BLaER1 (cell line): ENCODE results near the gene NLK.
"Not testable (repeated sequence)": the region's sequence is repeated elsewhere in the genome, so short reads cannot be mapped to it uniquely, and the experiment has no call there.

Source experiments
- H3K27ac ChIP-seq: shearing (Covaris generic); formaldehyde crosslinking; 2 replicates; pipeline ENCODE4 v1.8.1; 2022
- H3K27me3 ChIP-seq: shearing (Covaris generic); formaldehyde crosslinking; 2 replicates; pipeline ENCODE4 v1.8.1; 2022
- H3K36me3 ChIP-seq: shearing (Covaris generic); formaldehyde crosslinking; 2 replicates; pipeline ENCODE4 v1.8.1; 2022
- H3K4me1 ChIP-seq: shearing (Covaris generic); formaldehyde crosslinking; 2 replicates; pipeline ENCODE4 v1.8.1; 2022
- H3K4me2 ChIP-seq: shearing (Covaris generic); formaldehyde crosslinking; 2 replicates; pipeline ENCODE4 v1.8.1; 2022
- H3K4me3 ChIP-seq: shearing (Covaris generic); formaldehyde crosslinking; 2 replicates; pipeline ENCODE4 v1.8.1; 2022
- H3K9ac ChIP-seq: shearing (Covaris generic); formaldehyde crosslinking; 2 replicates; pipeline ENCODE4 v1.8.1; 2022
- H3K9me3 ChIP-seq: shearing (Covaris generic); formaldehyde crosslinking; 2 replicates; pipeline ENCODE4 v1.8.1; 2022
- H4K20me1 ChIP-seq: shearing (Covaris generic); formaldehyde crosslinking; 2 replicates; pipeline ENCODE4 v1.8.1; 2022
- Cebpa-rat ChIP-seq: shearing (Covaris generic); IDR thresholded peaks from 2 replicates; pipeline ENCODE4 v1.8.1; 2022

The NLK gene

DNA sequence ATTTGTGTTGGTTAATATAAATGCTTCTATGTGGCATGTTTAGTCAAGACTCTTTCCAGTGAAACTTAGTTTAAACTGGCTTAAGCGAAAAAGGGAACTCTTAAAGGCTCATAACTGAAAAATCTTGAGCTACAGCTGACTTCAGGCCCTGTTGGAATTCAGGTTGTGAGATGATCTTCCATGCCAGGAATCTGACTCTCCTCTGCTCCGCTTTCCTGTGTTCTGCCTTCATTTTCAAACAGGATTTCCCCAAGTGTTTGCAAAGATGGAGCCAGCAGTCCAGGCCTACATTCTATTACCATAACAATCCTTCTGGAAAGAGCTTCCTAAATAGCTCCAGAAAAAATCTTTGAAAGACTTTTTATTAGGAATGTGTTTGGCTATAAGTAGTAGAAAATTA lies 134.9 kb downstream of the NLK start:
- Histone ChIP-seq H3K9me3 (no peaks in the 10 kb centered on the region), H4K20me1 (no peaks in the 10 kb centered on the region), H3K27me3 (no peaks in the 10 kb centered on the region), H3K27ac (no peak overlapping the region), H3K4me2 (no peak overlapping the region), H3K4me1 (peaks cover 24% of the 10 kb centered on the region), H3K36me3 (peaks cover 41% of the 10 kb centered on the region), H3K4me3 (no peak overlapping the region), H3K9ac (no peak overlapping the region)
- TF ChIP-seq Cebpa-rat, result no peak

DNA sequence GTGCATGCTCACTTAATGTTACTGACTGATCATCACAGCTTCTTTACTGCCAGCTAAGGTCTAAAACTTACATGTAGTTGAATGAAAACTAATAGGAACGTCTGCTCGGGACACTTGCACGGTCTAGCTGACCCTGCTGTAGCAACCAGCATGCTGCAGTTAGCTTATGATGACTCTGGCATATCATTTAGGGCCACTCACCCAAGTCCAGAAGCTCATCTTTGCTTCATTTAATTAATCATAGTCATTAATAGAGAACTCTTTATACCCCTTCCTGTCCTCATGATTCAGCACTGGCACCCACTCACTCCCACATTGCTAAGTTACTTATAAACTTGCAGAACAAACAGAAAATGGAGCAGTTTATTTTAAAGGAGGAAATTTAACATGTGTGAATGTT lies 136.3 kb downstream of the NLK start:
- peaks cover 38% of the 10 kb centered on the region for H3K36me3 ChIP-seq
- no peak for TF ChIP-seq Cebpa-rat
- H3K27ac ChIP-seq, result no peak overlapping the region
- H3K9me3 ChIP-seq, result no peaks in the 10 kb centered on the region
- H3K4me3 ChIP-seq, result no peak overlapping the region
- H3K27me3 ChIP-seq, result no peaks in the 10 kb centered on the region
- H3K9ac ChIP-seq, result no peak overlapping the region
- no peaks in the 10 kb centered on the region for H4K20me1 ChIP-seq
- no peak overlapping the region for H3K4me2 ChIP-seq
- peaks cover 12% of the 10 kb centered on the region for H3K4me1 ChIP-seq

GRCh38 chr17:28180449-28180848 lies 138.0 kb downstream of the NLK start:
- TF ChIP-seq Cebpa-rat, result no peak
- Histone ChIP-seq H3K36me3 (peaks cover 42% of the 10 kb centered on the region), H3K27ac (no peak overlapping the region), H3K9ac (no peak overlapping the region), H3K27me3 (no peaks in the 10 kb centered on the region), H3K4me1 (no peaks in the 10 kb centered on the region), H4K20me1 (no peaks in the 10 kb centered on the region), H3K9me3 (peaks cover 10% of the 10 kb centered on the region), H3K4me3 (no peak overlapping the region), H3K4me2 (no peak overlapping the region)

GRCh38 chr17:28181568-28181967 lies 139.1 kb downstream of the NLK start:
- H3K9ac ChIP-seq, result no peak overlapping the region
- H3K9me3 ChIP-seq, result peaks cover 21% of the 10 kb centered on the region
- no peak overlapping the region for H3K4me3 ChIP-seq
- no peak for TF ChIP-seq Cebpa-rat
- H3K36me3 ChIP-seq, result peaks cover 53% of the 10 kb centered on the region
- H3K27ac ChIP-seq, result no peak overlapping the region
- H3K4me2 ChIP-seq, result no peak overlapping the region
- no peaks in the 10 kb centered on the region for H3K27me3 ChIP-seq
- no peaks in the 10 kb centered on the region for H3K4me1 ChIP-seq
- H4K20me1 ChIP-seq, result no peaks in the 10 kb centered on the region

- Histone ChIP-seq H3K9ac (no peak overlapping the region), H3K4me1 (no peaks in the 10 kb centered on the region), H3K27me3 (no peaks in the 10 kb centered on the region), H3K4me3 (no peak overlapping the region), H3K36me3 (peaks cover 52% of the 10 kb centered on the region), H4K20me1 (no peaks in the 10 kb centered on the region), H3K9me3 (peaks cover 21% of the 10 kb centered on the region), H3K4me2 (no peak overlapping the region), H3K27ac (no peak overlapping the region)
- no peak for TF ChIP-seq Cebpa-rat
These were observed 140.1 kb downstream of the NLK start for GRCh38 chr17:28182559-28182958.

DNA sequence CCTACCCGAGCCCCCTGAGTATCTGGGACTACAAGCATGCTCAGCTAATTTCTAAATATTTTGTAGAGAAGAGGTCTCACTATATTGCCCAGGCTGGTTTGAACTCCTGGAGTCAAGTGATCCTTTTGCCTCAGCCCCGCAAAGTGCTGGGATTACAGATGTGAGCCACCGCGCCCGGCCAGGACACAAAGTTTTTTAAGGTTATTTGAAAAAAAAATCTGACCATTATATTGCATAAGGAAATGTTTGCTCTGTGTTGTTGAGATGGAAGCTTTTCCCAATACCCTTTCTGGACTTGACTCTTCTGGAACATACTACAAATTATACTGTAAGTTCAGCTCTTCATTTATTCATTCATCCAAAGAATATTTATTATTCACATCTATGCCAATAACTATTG lies 143.2 kb downstream of the NLK start:
- H3K36me3 ChIP-seq, result peaks cover 58% of the 10 kb centered on the region
- no peak overlapping the region for H3K4me2 ChIP-seq
- peaks cover 21% of the 10 kb centered on the region for H3K9me3 ChIP-seq
- no peak overlapping the region for H3K27ac ChIP-seq
- H3K9ac ChIP-seq, result no peak overlapping the region
- no peak overlapping the region for H3K4me3 ChIP-seq
- no peaks in the 10 kb centered on the region for H3K4me1 ChIP-seq
- TF ChIP-seq Cebpa-rat, result no peak
- no peaks in the 10 kb centered on the region for H4K20me1 ChIP-seq
- H3K27me3 ChIP-seq, result no peaks in the 10 kb centered on the region

GRCh38 chr17:28186472-28186871 lies 144.0 kb downstream of the NLK start:
- not testable (repeated sequence) for H3K4me1 ChIP-seq, H3K27ac ChIP-seq, H3K4me2 ChIP-seq, H3K4me3 ChIP-seq, H3K9ac ChIP-seq, H4K20me1 ChIP-seq, H3K27me3 ChIP-seq
- H3K36me3 ChIP-seq, result peaks cover 65% of the 10 kb centered on the region
- H3K9me3 ChIP-seq, result peaks cover 21% of the 10 kb centered on the region

DNA sequence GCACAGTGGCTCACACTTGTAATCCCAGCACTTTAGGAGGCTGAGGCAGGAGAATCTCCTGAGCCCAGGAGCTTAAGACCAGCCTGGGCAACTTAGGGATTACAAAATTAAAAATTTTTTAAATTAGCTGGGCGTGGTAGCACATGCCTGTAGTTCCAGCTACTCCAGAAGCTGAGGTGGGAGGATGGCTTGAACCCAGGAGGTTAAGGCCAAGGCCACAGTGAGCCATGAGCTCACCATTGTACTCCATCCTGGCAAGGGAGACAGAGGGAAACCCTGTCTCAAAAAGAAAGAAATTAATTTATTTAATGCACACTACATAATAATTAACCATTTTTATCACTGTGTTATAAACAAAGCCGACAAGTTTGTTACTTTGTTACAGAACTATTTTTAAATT lies 145.5 kb downstream of the NLK start:
- no peak for TF ChIP-seq Cebpa-rat
- H3K36me3 ChIP-seq, result peaks cover 72% of the 10 kb centered on the region
- H3K4me1 ChIP-seq, result no peaks in the 10 kb centered on the region
- no peak overlapping the region for H3K9ac ChIP-seq
- no peaks in the 10 kb centered on the region for H3K27me3 ChIP-seq
- H3K27ac ChIP-seq, result no peak overlapping the region
- H4K20me1 ChIP-seq, result no peaks in the 10 kb centered on the region
- H3K4me3 ChIP-seq, result no peak overlapping the region
- H3K9me3 ChIP-seq, result peaks cover 21% of the 10 kb centered on the region
- no peak overlapping the region for H3K4me2 ChIP-seq

DNA sequence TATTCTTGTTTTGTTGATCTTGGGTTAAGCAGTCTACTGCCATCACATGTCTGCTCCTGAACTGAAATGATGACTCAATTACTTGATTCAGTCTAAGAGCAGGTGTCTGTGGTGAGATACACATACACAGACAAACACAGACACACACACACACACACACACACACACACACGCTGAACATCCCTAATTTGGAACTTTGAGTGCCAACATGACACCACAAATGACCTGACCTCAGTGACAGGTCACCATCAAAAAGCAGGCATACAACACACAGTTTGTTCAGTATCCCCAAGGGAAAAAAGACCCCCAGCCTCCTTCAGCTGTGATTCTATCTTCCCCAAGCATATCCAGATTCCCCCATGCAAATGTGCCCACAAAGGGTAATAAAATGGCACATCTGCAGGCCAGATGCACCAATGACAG lies 146.4 kb downstream of the NLK start:
- H3K4me1 ChIP-seq, result no peaks in the 10 kb centered on the region
- H4K20me1 ChIP-seq, result no peaks in the 10 kb centered on the region
- TF ChIP-seq Cebpa-rat, result no peak
- no peak overlapping the region for H3K27ac ChIP-seq
- H3K4me2 ChIP-seq, result no peak overlapping the region
- no peak overlapping the region for H3K4me3 ChIP-seq
- no peak overlapping the region for H3K9ac ChIP-seq
- H3K9me3 ChIP-seq, result peaks cover 21% of the 10 kb centered on the region
- no peaks in the 10 kb centered on the region for H3K27me3 ChIP-seq
- peaks cover 75% of the 10 kb centered on the region for H3K36me3 ChIP-seq

GRCh38 chr17:28189667-28190066 lies 147.2 kb downstream of the NLK start:
- Histone ChIP-seq H4K20me1 (no peaks in the 10 kb centered on the region), H3K36me3 (peaks cover 74% of the 10 kb centered on the region), H3K9me3 (peaks cover 17% of the 10 kb centered on the region), H3K4me3 (no peak overlapping the region), H3K27me3 (no peaks in the 10 kb centered on the region), H3K4me2 (no peak overlapping the region), H3K9ac (no peak overlapping the region), H3K27ac (no peak overlapping the region), H3K4me1 (no peaks in the 10 kb centered on the region)
- TF ChIP-seq Cebpa-rat, result no peak

DNA sequence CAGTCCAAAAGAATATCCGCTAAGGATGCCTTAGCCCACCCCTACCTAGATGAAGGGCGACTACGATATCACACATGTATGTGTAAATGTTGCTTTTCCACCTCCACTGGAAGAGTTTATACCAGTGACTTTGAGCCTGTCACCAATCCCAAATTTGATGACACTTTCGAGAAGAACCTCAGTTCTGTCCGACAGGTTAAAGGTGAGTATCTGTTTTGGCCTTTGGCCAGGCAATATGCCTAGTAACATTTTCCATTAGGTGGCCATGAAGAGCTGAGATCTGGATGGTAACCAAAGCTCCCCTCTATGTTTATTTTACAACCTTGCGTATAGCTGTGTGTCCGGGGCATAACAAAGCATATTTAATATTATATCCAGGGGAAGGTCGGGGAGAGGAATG lies 148.5 kb downstream of the NLK start:
- TF ChIP-seq Cebpa-rat, result no peak
- no peak overlapping the region for H3K27ac ChIP-seq
- no peaks in the 10 kb centered on the region for H3K27me3 ChIP-seq
- no peaks in the 10 kb centered on the region for H3K4me1 ChIP-seq
- no peaks in the 10 kb centered on the region for H4K20me1 ChIP-seq
- H3K36me3 ChIP-seq, result peaks cover 68% of the 10 kb centered on the region
- H3K4me3 ChIP-seq, result no peak overlapping the region
- no peak overlapping the region for H3K4me2 ChIP-seq
- peaks cover 6% of the 10 kb centered on the region; the same call in 1 of the 2 replicates for H3K9me3 ChIP-seq
- H3K9ac ChIP-seq, result no peak overlapping the region
